PFSK-1 (cell line): Measurements from ENCODE around the gene MRPL33.

Source experiments
- POLR2AphosphoS5 ChIP-seq: IDR thresholded peaks from 2 replicates; pipeline ENCODE4 v1.6.1; 2012; ENCODE audit warnings: low read depth, mild to moderate bottlenecking, control low read depth, low read length, moderate library complexity
- REST ChIP-seq, 2 experiments: IDR thresholded peaks; 2 replicates each; pipeline versions ENCODE4 v1.6.1 to v1.8.0; 2011 to 2012; ENCODE audit warnings: low read depth in 2 of 2, low read length in 2 of 2, control low read depth in 1 of 2, inconsistent platforms in 1 of 2, mild to moderate bottlenecking in 1 of 2, moderate library complexity in 1 of 2; ENCODE audit not compliant: insufficient read depth in 1 of 2

GRCh38 chr2:27782701-27783100 lies 11.2 kb downstream of the MRPL33 start:
- TF ChIP-seq REST (IDR thresholded peaks at IDR 0.05; ENCODE audit: insufficient read depth in 1 of 2, low read depth in 2 of 2, low read length in 2 of 2) (no peak), POLR2AphosphoS5 (no peak)
